LNCAP (cell line): ENCODE results near the gene ZNF317.

ENCODE experiments used
- TF ChIP-seq, protein P1 (sequence below): fragments of 450-650 bp; IDR thresholded peaks from 2 replicates; pipeline ENCODE4 v1.5.1; 2017; ENCODE audit warnings: mild to moderate bottlenecking

Gene ZNF317

GRCh38 chr19:9130965-9131364 is 9.2 kb upstream of the ZNF317 start:
- TF ChIP-seq, protein P1, sequence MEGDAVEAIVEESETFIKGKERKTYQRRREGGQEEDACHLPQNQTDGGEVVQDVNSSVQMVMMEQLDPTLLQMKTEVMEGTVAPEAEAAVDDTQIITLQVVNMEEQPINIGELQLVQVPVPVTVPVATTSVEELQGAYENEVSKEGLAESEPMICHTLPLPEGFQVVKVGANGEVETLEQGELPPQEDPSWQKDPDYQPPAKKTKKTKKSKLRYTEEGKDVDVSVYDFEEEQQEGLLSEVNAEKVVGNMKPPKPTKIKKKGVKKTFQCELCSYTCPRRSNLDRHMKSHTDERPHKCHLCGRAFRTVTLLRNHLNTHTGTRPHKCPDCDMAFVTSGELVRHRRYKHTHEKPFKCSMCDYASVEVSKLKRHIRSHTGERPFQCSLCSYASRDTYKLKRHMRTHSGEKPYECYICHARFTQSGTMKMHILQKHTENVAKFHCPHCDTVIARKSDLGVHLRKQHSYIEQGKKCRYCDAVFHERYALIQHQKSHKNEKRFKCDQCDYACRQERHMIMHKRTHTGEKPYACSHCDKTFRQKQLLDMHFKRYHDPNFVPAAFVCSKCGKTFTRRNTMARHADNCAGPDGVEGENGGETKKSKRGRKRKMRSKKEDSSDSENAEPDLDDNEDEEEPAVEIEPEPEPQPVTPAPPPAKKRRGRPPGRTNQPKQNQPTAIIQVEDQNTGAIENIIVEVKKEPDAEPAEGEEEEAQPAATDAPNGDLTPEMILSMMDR, result no peak

DNA sequence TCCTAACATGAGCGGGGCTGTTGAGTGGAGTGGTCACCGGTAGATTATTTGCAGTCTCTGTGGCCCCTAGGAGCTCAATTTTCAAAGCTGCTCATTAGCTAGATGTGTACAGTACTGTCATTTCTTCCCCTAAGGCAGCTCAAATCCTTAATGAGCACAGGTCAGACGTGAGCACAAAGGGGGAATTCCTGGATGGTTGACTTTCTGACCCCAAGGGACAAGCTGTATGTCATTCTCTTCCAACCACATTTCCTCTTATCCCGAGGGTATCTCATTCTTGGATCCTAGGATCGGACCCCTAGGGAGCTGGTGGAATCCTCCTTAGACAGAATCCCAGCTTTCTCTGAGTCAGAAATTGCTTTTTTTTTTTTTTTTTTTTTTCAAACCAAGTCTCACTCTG is 7.8 kb upstream of the ZNF317 start:
- TF ChIP-seq, protein P1, result no peak

- TF ChIP-seq, protein P1, result no peak
Observed at GRCh38 chr19:9139609-9140158, 513 bp upstream of the ZNF317 start.

DNA sequence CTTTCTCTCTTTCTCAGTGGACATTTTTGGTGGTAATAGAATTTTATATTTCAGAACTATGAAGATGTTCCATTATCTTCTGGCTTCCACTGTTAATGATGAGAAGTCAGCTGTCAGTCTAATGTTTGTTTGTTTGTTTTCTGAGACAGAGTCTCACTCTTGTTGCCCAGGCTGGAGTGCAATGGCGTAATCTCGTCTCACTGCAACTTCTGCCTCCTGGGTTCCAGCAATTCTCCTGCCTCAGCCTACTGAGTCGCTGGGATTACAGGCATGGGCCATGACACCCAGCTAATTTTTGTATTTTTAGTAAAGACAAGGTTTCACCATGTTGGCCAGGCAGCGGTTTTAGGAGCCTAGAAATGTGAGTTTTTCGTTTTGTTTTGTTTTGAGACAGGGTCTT is 4.7 kb downstream of the ZNF317 start:
- TF ChIP-seq, protein P1, result no peak

GRCh38 chr19:9146882-9147281 is 6.7 kb downstream of the ZNF317 start:
- TF ChIP-seq, protein P1, result no peak

DNA sequence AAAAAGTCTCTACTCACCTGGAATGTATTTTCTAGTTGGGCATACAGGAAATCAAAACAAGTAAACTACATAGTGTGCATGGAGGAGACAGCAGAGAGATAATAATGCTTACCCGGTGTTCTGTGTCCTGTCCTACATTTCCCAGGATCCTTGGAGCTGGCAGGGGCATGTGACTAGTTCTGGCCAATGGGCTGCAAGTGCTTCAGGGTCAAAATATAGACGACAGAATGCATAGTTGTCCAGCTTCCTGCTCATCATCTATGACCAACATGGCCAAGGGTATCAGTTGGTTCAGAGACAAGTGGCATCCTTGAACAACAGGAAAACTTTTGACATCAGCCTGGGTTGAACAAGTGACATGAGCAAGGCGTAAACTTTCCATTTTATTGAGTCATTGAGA is 8.5 kb downstream of the ZNF317 start:
- TF ChIP-seq, protein P1, result no peak

DNA sequence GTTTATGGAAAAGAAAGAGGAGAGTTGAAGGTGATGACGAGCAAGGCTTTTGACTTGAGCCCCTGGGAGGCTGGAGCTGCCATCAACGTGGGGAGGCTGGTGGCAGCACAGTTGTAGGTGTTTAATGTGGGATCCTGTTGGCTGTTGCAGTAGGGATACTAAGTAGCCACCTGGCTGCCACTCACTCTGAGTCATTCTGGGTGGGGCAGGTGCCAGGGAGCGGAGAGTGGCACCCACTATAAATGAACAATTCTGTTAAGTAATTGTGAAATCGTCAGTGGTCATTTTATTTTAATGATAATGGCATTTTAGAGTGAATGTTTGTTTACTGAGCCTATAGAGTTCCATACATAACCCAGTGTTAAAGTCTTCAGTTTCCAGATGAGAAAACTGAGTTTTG is 9.8 kb downstream of the ZNF317 start:
- TF ChIP-seq, protein P1, result no peak

GRCh38 chr19:9150650-9151049 is 10.5 kb downstream of the ZNF317 start:
- TF ChIP-seq, protein P1, result no peak
